Nephron (organoid): ENCODE measurements around the gene HOXA4.

Experiments used
- H3K27ac Mint-ChIP-seq, 3 experiments: 2 replicates each; pipeline ENCODE4 v1.8.0; 2020; ENCODE audit warnings: mixed read lengths in 3 of 3, mild to moderate bottlenecking in 2 of 3, moderate library complexity in 1 of 3
- H3K27me3 Mint-ChIP-seq: 2 replicates; pipeline ENCODE4 v1.8.0; 2021; ENCODE audit warnings: low read depth, mild to moderate bottlenecking, moderate library complexity, mixed read lengths
- H3K36me3 Mint-ChIP-seq: 2 replicates; pipeline ENCODE4 v1.8.0; 2020; ENCODE audit warnings: low read depth, mixed read lengths
- H3K4me1 Mint-ChIP-seq: 2 replicates; pipeline ENCODE4 v1.8.0; 2020; ENCODE audit warnings: mixed read lengths
- H3K4me3 Mint-ChIP-seq, 3 experiments: 2 replicates each; pipeline ENCODE4 v1.8.0; 2020; ENCODE audit warnings: mild to moderate bottlenecking in 3 of 3, mixed read lengths in 3 of 3, moderate library complexity in 2 of 3
- H3K9me3 Mint-ChIP-seq: 2 replicates; pipeline ENCODE4 v1.8.0; 2020; ENCODE audit warnings: mixed read lengths
- CTCF ChIP-seq, 3 experiments: fragments of 200-600 bp; sonication (generic); IDR thresholded peaks; one replicate each; pipeline ENCODE4 v1.5.0; 2021; ENCODE audit warnings: antibody characterized with exemption in 3 of 3; ENCODE audit not compliant: unreplicated experiment in 3 of 3

HOXA4 gene

GRCh38 chr7:27123007-27123476 lies 7.5 kb downstream of the HOXA4 start:
- Mint-ChIP-seq H3K36me3 (peaks cover 88% of the 10 kb centered on the region), H3K4me1 (peaks cover 98% of the 10 kb centered on the region), H3K9me3 (no peaks in the 10 kb centered on the region), H3K27ac (peak overlapping the region; percentile 98 to 100 (median 99)), H3K4me3 (peak overlapping the region; percentile 90 to 93 (median 91)), H3K27me3 (peaks cover 7% of the 10 kb centered on the region)
- TF ChIP-seq CTCF (IDR thresholded peaks at IDR 0.05; ENCODE audit: unreplicated experiment in 3 of 3) = no peak

- peak overlapping the region; percentile 90 to 93 (median 91) for H3K4me3 Mint-ChIP-seq
- peaks cover 94% of the 10 kb centered on the region for H3K4me1 Mint-ChIP-seq
- H3K27ac Mint-ChIP-seq = peak overlapping the region; percentile 98 to 100 (median 99)
- peaks cover 85% of the 10 kb centered on the region for H3K36me3 Mint-ChIP-seq
- H3K9me3 Mint-ChIP-seq = no peaks in the 10 kb centered on the region
- no peak for TF ChIP-seq CTCF (IDR thresholded peaks at IDR 0.05; ENCODE audit: unreplicated experiment in 3 of 3)
- H3K27me3 Mint-ChIP-seq = peaks cover 9% of the 10 kb centered on the region
These were observed 8.3 kb downstream of the HOXA4 start for GRCh38 chr7:27122077-27122910.

GRCh38 chr7:27121684-27122076 lies 8.9 kb downstream of the HOXA4 start:
- H3K27ac Mint-ChIP-seq = peak overlapping the region; percentile 98 to 100 (median 99)
- peaks cover 90% of the 10 kb centered on the region for H3K4me1 Mint-ChIP-seq
- no peaks in the 10 kb centered on the region for H3K9me3 Mint-ChIP-seq

GRCh38 chr7:27119412-27119911 lies 11.1 kb downstream of the HOXA4 start:
- peaks cover 84% of the 10 kb centered on the region for H3K4me1 Mint-ChIP-seq
- H3K4me3 Mint-ChIP-seq = peak overlapping the region; percentile 90 to 93 (median 91)
- H3K27ac Mint-ChIP-seq = peak overlapping the region; percentile 98 to 100 (median 99)
- TF ChIP-seq CTCF (IDR thresholded peaks at IDR 0.05; ENCODE audit: unreplicated experiment in 3 of 3) = no peak
- no peaks in the 10 kb centered on the region for H3K9me3 Mint-ChIP-seq
- H3K36me3 Mint-ChIP-seq = peaks cover 81% of the 10 kb centered on the region
- peaks cover 11% of the 10 kb centered on the region for H3K27me3 Mint-ChIP-seq

More at GRCh38 chr7:27121684-27122076, 8.9 kb downstream of the HOXA4 start:
- TF ChIP-seq CTCF (IDR thresholded peaks at IDR 0.05; ENCODE audit: unreplicated experiment in 3 of 3) = no peak
- peaks cover 81% of the 10 kb centered on the region for H3K36me3 Mint-ChIP-seq
- peak overlapping the region; percentile 90 to 93 (median 91) for H3K4me3 Mint-ChIP-seq
- peaks cover 9% of the 10 kb centered on the region for H3K27me3 Mint-ChIP-seq

GRCh38 chr7:27118580-27118979 lies 12.0 kb downstream of the HOXA4 start:
- Mint-ChIP-seq H3K27me3 (peaks cover 11% of the 10 kb centered on the region), H3K4me1 (peaks cover 77% of the 10 kb centered on the region), H3K27ac (peak overlapping the region; percentile 98 to 100 (median 99)), H3K4me3 (peak overlapping the region; percentile 90 to 93 (median 91)), H3K9me3 (no peaks in the 10 kb centered on the region), H3K36me3 (peaks cover 73% of the 10 kb centered on the region)
- TF ChIP-seq CTCF (IDR thresholded peaks at IDR 0.05; ENCODE audit: unreplicated experiment in 3 of 3) = no peak
